GM18519 (cell line): ENCODE data around the gene RPTOR.
"Not testable (repeated sequence)": the region's sequence is repeated elsewhere in the genome, so short reads cannot be mapped to it uniquely, and the experiment has no call there.

Experiments used
- ATAC-seq: cut with Tn5 transposase; IDR thresholded peaks from one replicate; pipeline ENCODE4 v1.9.1; 2021; ENCODE audit warnings: mild to moderate bottlenecking, moderate library complexity; ENCODE audit not compliant: unreplicated experiment, low FRiP score

The RPTOR gene

GRCh38 chr17:80681215-80681614, 136.6 kb downstream of the RPTOR start:
- ATAC-seq = no peak

GRCh38 chr17:80682372-80682771, 137.7 kb downstream of the RPTOR start:
- ATAC-seq = no peak

GRCh38 chr17:80683625-80684104, 139.0 kb downstream of the RPTOR start:
- ATAC-seq = no peak

- ATAC-seq = no peak
Measured at GRCh38 chr17:80687839-80688238, 143.2 kb downstream of the RPTOR start.

GRCh38 chr17:80689129-80689619, 144.5 kb downstream of the RPTOR start:
- no peak for ATAC-seq

GRCh38 chr17:80691784-80692183, 147.1 kb downstream of the RPTOR start:
- ATAC-seq = no peak

GRCh38 chr17:80692931-80693467, 148.4 kb downstream of the RPTOR start:
- ATAC-seq = no peak

GRCh38 chr17:80693511-80693910, 148.9 kb downstream of the RPTOR start:
- no peak for ATAC-seq

- no peak for ATAC-seq
Measured at GRCh38 chr17:80694085-80694991, 149.7 kb downstream of the RPTOR start.

- no peak for ATAC-seq
Measured at GRCh38 chr17:80694992-80695912, 150.6 kb downstream of the RPTOR start.

GRCh38 chr17:80695979-80696378, 151.3 kb downstream of the RPTOR start:
- no peak for ATAC-seq

GRCh38 chr17:80696456-80696855, 151.8 kb downstream of the RPTOR start:
- ATAC-seq = no peak

- ATAC-seq = no peak
Measured at GRCh38 chr17:80696964-80697363, 152.3 kb downstream of the RPTOR start.

- ATAC-seq = no peak
Measured at GRCh38 chr17:80698297-80698696, 153.7 kb downstream of the RPTOR start.

GRCh38 chr17:80699205-80699604, 154.6 kb downstream of the RPTOR start:
- not testable (repeated sequence) for ATAC-seq

- no peak for ATAC-seq
Measured at GRCh38 chr17:80701730-80702129, 157.1 kb downstream of the RPTOR start.

- ATAC-seq = no peak
Measured at GRCh38 chr17:80702315-80703141, 157.9 kb downstream of the RPTOR start.

- no peak for ATAC-seq
Measured at GRCh38 chr17:80703142-80703478, 158.5 kb downstream of the RPTOR start.

GRCh38 chr17:80704381-80704819, 159.8 kb downstream of the RPTOR start:
- no peak for ATAC-seq

- ATAC-seq = no peak
Measured at GRCh38 chr17:80704894-80705293, 160.3 kb downstream of the RPTOR start.
